HG02884 (cell line): ENCODE measurements around the gene SPATS2.

Experiments
- ATAC-seq: cut with Tn5 transposase; IDR thresholded peaks from one replicate; pipeline ENCODE4 v1.9.1; 2021; ENCODE audit warnings: mild to moderate bottlenecking, moderate library complexity; ENCODE audit not compliant: unreplicated experiment

Gene SPATS2

DNA sequence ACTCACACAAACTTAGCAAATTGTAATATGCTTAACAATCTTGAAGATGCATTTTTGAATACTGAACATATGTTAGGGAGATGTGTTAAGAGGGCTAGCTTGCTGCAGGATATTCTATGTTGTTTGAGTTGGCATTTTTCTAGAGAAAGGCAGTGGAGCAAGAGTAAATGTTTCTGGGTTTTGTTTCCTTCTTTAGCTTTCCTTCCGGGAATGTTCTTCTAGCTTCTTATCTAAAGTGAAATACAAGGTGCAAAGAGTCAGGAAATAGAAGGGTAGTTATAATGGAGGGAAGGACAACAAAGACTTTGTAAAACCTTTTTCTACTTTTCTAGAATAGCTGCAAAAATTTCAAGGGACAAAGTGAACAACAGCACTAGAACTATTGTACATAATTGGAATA lies 94.0 kb downstream of the SPATS2 start:
- no peak for ATAC-seq

DNA sequence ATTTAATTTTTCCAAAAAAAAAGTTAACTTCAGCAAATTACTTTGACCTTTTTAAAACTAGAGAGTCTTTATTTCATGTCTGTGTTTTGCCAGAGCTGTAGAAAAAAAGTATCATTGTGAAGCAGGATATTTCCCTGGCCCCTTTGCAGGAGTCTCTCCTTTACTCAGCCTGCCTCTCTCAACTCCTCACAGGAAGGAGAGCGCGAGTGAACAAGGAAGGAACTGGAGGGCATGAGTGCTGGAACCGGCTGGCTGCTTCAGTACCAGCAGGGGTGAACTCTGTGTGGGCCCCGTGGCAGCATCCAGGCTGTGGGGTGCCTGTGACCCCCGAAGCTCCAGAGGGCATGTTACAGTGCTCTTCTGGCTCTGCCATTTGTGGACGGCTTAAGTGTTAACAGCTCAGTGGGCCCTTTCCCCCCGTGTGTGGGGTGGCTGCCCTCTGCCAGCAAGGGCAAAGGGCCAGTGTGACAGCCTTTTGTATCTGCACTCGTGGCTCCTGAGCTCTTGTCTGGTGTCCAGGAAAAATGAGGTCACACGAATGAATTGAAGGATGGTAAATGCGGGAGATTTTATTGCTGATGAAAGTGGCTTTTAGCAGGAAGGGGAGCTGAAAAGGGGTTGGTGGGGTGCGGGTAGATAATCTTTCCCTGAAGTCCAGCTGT lies 95.0 kb downstream of the SPATS2 start:
- ATAC-seq, result no peak

DNA sequence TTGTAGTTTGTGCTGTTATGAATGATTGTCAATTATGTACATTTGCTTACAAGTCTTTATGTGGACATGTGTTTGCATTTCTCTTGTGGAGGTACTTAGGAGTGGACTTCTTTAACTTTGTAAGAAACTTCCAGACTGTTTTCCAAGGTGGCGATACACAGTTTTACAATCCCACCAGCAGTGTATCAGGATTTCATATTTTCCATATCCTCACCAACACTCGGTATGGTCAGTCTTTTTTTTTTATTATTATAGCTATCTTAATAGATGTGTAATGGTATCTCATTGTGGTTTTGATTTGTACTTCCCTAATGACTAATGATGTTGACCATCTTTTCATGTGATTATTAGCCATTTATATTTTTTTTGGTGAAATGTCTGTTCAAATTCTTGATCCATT lies 97.9 kb downstream of the SPATS2 start:
- ATAC-seq, result no peak

DNA sequence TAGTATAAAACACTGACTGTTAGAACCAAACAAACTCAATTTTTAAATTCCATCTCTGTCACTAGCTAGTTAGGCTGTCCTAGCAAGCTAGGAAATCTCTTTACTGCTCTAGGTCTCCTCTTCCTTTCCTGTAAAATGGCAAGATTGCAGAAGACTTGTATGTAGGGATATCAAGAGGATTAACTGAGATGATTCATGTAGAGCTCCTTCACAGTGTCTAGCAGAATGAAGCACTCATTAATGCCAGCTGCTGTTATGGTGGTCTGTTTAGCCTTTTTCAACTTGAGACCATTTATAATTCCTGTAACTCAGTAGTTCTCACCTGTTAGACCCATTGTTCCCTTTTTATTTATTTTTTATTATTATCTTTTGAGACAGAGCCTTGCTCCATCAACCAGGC lies 103.7 kb downstream of the SPATS2 start:
- ATAC-seq, result no peak

DNA sequence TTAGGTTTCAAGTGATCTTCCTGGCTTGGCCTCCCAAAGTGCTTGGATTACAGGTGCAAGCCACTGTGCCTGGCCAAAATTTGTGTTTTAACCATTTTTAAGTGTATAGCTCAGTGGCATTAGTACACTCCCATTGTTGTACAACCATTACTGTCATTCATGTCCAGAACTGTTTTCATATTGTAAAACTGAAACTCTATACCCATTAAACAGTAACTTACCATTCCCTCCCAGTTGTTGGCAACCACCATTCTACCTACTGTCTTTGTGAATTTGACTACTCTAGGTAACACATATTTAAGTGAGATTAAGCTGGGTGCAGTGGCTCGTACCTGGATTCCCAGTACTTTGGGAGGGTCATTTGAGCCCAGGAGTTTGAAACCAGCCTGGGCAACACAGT lies 104.3 kb downstream of the SPATS2 start:
- no peak for ATAC-seq

DNA sequence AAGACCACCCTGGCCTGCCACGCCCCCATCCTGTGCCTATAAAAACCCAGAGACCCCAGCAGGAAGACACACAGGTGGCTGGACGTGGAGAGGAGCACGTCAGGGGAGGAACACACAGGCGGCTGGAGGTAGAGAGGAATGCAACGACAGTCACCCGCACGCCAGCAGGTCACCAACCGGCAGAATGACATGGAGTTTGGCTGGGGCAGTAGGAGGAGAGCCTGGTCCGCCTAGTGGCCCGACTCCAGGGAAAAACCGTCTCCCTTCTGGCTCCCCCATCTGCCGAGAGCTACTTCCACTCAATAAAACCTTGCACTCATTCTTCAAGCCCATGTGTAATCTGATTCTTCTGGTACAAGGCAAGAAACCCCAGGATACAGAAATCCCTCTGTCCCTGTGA lies 108.8 kb downstream of the SPATS2 start:
- ATAC-seq, result no peak

DNA sequence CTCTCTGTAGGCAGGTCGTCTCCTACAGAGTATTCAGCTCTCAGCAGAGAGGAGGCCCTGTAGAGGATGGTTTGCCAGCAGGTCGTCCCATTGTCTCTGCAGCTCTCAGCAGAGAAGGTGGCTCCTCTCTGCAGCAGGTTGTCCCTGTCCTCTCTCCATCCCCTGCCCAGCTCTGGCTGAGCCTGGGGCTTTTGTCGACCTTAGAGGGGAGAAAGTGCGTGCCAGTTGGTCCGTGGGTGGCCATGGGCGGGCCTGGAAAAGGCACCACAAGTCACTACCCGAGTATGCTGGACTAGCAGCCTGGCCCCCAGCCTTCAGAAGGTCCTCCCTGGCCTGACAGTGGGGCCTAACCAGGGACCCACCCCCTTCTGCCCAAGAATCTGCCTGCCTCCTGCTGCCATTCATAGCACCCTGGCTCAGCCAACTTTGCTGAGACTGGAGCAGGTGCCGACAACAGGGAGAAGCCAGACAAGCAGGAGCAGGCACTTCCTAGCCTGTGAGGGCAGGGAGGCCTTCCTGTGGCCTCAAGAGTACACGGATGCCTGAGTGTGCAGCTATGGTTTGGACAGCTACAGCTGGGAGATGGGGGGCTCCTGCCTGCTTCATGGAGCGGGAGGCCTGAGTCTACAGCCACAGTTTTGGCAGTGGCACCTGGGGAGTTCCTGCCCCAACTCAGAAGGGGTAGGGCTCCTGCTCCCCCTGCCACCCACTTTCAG lies 111.8 kb downstream of the SPATS2 start:
- no peak for ATAC-seq

DNA sequence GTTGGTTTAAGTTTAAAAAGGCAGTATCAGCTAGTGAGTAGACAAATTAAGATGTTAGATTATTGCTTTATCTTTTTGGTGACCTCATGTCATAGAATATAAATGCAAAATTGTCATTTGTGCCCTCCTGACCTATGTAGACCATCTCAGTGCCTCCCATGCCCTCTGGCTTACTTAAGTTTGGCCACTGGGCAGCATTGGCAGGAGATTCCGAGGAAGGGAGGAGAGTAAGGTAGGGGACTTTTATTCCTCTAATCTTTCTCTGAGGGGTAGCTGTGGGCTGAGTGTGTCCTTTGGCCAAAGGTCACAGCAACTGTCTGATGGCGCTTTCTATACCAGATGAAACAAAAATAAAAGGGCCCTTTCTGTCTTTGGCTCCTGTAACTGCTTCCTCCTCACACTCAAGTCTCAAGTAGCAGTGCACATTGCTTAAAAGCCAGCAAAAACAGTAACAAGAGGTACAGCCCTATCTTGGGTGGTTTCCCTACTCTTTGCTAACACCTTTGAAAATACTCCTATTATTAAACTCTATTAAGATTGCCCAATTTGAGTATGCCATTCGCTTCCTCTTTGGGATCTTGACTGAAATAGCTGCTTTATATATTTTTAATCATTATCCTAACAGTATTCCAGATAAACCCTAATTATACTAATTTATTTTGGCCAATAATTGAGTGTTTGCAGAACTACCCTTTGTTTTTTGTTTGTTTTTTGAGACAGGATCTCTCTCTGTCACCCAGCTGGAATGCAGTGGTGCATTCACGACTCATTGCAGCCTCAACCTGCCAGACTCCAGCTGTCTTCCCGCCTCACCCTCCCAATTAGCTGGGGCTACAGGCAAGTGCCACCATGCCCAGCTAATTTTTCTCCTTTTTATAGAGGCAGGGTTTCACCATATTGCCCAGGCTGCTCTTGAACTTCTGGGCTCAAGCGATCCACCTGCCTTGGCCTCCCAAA lies 115.1 kb downstream of the SPATS2 start:
- no peak for ATAC-seq

DNA sequence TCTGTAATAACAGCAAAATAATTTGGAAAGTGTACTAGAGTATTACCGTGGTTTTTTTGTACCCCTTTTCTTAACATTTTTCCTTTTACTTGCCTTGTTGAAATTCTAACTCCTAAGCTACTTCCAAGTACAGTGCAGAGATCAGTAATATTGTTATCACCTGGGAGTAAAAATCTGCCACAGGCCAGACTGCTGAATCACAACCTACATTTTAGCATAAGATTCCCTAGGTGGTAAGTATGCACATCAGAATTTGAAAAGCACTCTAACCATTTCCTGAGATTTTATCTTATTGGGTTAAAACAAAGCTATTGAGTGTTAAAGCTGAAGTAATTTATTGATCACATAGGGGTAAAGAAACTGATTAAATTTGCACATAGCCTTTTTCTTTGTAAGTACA lies 116.4 kb downstream of the SPATS2 start:
- no peak for ATAC-seq

DNA sequence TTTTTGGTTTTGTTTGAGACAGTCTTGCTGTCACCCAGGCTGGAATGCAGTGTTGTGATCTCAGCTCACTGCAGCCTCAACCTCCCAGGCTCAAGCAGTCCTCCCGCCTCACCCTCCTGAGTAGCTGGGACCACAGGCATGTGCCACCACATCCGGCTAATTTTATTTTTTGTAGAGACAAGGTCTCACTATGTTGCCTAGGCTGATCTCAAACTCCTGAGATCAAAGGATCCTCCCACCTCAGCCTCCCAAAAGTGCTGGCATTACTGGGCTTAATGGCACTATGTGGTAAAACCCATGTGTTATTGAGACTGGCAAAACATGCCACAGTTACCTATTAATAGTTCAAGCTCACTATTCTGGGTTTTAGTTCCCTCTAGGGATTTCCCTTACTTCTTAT lies 120.3 kb downstream of the SPATS2 start:
- no peak for ATAC-seq

DNA sequence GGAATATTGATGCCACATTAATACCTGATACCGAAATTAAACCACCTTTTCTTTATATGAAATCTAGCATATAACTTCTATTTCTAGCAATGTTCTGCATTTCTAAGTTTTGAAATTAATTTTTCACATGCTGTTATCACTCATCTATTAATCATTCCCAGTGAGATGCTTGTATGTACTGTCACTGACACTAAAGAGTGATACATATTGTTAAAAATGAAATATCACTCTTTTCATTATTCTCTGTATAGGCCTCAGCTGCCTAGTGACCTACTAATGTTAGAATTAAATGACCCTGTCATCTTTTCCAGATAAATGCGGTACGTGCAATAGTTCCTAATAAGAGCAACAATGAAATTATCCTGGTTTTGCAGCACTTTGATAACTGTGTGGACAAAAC lies 121.9 kb downstream of the SPATS2 start:
- no peak for ATAC-seq

DNA sequence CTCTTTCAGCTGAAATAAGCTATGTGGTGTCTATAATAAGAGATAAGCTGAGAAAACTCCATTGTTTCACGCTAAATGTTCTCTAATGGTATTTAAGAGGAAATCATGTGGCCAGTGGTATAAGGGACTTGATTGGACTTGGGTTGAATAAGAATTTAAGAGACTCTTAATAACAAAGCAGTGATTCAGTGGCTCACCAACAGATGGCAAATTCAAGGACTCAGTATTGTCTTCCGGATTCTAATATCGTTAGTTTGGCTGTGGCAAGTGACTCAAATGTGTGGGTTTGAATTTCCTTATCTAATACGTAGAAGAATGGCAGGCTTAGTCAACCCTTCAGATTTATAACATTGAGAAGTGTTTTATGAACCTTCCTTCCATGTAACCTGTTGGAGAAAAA lies 122.5 kb downstream of the SPATS2 start:
- no peak for ATAC-seq

DNA sequence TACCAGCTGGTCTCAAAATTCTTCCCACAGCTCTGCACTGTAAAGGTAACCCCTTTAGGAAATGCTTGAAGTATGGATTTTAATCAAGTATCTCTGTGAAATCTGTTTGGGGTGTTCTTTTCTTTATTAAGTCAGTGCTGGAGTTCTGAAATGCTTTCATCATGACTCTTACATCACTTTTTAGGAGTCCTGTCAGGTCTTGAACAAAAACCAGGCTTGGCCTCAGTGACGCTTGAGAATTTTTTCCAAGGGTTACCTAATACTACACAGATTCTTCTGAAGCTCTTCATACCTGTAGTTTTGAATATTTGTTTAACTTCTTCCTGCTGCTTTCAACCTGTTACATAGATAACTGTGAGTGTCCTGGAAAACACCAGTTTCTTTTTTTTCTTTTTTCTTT lies 124.6 kb downstream of the SPATS2 start:
- ATAC-seq, result no peak

DNA sequence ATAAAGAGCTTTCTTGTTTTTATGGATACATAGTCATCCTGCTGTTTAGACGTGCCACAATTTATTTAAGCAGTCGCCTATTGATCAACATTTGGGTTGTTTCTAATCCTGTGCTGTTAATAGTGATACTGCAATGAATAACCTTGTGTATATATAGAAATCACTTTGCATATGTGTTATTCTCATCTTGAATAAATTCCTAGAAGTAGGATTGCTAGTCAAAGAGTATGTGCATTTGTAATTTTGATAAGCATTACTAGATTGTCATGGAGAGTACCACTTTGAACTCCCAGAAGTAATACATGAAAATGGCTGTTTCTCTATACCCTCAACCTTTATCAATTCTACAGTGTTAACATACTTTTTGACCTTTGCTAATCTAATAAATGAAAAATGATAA lies 126.6 kb downstream of the SPATS2 start:
- no peak for ATAC-seq

DNA sequence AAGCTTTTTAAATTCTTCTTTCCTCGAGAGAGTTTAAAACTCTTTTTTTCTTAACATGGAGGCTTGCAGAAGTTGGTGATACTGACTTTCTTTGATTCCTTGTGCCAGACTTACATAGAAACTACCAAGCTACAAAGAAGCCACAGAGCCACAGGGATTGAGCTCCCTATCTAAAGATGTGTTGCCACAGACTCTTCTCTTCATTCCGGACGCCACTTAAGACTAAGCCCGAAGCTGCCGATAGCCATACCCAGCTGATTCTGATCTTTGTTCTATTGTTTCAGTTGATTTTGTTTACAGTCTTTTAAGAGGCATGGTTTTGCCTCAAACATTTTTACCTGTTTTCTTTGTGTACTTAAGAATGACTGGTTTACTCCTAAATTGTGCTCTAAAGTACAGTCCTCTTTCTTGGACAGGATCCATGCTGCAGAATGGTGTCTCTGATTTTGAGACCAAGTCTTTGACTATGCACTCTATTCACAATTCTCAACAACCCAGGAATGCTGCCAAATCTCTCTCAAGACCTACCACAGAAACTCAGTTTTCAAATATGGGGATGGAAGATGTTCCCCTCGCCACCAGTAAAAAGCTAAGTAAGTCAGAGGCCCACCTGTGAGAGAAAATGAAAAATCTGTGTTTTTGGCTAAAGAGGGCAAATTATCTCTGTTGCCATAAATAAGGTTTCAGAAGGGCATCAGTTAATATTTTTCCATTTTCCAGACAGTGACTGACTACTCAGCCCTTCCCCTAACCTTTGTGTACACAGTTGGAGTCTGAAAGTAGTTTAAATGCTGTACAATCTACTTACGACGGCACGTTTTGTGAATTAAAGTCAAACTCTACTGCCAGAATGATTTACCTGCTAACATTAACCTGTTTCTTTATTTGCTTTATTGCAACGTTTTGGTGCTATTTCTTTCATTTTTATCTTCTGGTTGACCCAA lies 129.4 kb downstream of the SPATS2 start:
- ATAC-seq, result no peak

DNA sequence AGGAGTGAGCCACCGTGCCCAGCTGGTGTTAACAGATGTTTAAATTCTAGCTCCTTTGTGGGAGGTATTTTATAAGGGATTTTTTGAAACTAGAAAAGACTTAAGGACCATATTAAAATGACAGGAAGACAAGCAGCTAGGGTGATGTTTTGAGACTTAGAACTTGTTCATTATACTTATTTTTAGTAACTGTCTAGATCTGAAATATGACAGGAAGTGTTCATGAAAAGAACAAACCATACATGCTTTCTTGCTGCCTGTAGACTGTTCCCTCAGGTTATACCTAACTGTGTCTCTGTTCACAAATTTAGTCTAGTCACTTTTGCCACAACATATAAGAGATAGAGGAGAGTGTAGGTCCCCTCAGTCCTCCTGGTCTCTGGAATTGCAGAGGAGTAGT lies 134.6 kb downstream of the SPATS2 start:
- no peak for ATAC-seq

DNA sequence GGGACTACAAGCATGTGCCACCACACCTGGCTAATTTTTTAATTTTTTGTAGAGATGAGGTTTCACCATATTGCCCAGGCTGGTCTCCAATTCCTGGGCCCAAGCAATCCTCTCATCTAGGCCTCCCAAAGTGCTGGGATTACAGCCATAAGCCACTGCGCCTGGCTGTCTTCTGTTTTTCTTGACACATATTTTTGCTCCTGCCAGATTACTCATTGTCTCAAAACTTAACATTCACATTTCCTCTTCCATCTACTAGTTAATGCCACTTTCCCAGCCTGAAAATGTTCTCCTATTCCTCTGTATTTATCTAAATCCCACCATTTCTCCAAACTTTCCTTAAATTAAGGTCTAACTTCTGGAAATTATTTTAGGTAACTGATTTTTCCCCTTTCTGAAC lies 135.3 kb downstream of the SPATS2 start:
- ATAC-seq, result no peak

DNA sequence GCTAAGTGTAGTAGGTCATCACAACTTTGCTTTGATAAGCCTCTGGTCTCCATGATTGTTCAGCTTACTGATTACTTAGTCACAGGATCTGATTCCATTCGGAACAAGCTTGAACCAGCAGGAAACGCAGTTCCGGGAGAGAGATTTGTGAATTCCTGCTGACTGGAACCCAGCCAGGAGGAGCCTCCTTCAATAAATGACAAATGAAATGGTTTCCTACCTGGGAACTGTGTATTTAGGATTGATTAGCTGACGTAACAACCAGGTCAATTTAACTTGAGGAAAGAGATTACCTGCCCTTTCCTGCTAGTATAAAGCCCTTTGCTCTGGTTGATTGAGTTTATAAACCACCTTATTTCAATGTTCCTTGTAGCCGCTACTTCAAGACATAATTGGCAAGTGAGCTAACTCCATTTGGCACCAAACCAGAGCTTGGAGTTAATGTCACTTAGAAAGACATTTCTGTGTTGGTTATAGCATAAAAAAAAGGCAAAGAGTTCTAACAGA lies 136.5 kb downstream of the SPATS2 start:
- ATAC-seq, result no peak

DNA sequence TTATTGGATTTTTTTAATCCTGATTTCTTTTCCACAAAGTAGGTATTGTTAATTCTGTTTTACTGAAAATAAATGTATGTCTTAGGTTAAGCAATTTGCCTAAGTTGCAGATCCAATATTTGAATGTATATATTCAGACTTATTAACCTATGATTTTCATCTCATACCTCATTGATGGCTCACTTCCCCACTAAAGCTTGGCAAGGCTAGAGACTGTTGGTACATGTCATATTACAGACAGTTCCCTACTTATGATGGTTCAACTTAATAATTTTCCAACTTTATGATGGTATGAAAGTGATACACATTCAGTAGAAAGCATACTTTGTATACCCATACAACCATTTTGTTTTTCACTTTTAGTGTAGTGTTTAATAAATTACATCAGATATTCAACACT lies 138.4 kb downstream of the SPATS2 start:
- no peak for ATAC-seq

DNA sequence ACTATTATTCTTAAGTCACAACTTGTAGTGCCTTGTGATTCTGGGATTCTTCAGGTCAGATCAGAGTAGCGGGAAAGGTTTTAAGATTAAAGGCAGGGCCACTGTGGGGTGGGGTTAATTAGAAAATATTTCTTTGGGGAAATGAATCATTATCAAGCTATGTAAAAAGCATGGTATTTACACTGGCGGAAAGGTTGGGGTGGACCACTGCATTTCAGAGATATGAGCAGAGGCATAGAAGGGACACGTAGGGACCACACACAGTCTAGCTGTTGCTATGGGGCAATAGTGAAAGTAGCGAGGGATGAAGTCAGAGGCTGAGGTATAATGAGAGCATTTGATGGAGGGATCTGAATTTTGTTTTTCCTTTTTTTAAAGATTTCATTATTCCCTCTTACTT lies 139.9 kb downstream of the SPATS2 start:
- no peak for ATAC-seq
